Peyer's patch (tissue), 4 donors: ENCODE results near the gene SDHB.

ENCODE experiments used
- CTCF ChIP-seq, 6 experiments: fragments of 450-650 bp in 4 of 6; fragments of 200-600 bp in 2 of 6; sonication (generic) in 1 of 6; IDR thresholded peaks; one replicate each; pipeline ENCODE4 v1.5.1; 2017 to 2019; ENCODE audit warnings: antibody characterized with exemption in 6 of 6, mild to moderate bottlenecking in 3 of 6, moderate library complexity in 1 of 6
- POLR2A ChIP-seq, 2 donors: fragments of 450-650 bp; IDR thresholded peaks; one replicate each; pipeline ENCODE4 v1.5.1; 2017; ENCODE audit warnings: antibody characterized with exemption in 2 of 2, mild to moderate bottlenecking in 2 of 2, moderate library complexity in 2 of 2

GRCh38 chr1:16984717-16985116, 69.1 kb downstream of the SDHB start:
- TF ChIP-seq CTCF (IDR thresholded peaks at IDR 0.05) (no peak), POLR2A (IDR thresholded peaks at IDR 0.05) (no peak)
